Endothelial cell of umbilical vein (primary cell): ENCODE measurements around the gene RAB44. TPM values are rescaled to one million over a fixed set of nuclear protein-coding genes. Genes with fewer than 3 reads are reported as not detected.

ENCODE experiments used
- BruUV-seq: library from RNA; stranded (reverse); fragments of 400-500 nt; replicated peaks from 2 replicates; lab custom pipeline; 2021; lab: Mats Ljungman, UMichigan
- CTCF ChIA-PET: fragments of 300-600, 350-600 bp; sonication (Branson Sonifier 250); formaldehyde crosslinking; loops from one replicate; lab custom pipeline; 2021; ENCODE audit warnings: antibody characterized with exemption, inconsistent platforms; lab: Charles Lee
- POLR2A ChIA-PET: fragments of 300-600, 350-600 bp; sonication (Branson Sonifier 250); formaldehyde crosslinking; loops from one replicate; lab custom pipeline; 2021; ENCODE audit warnings: antibody characterized with exemption, inconsistent platforms; lab: Charles Lee
- DNase-seq: peaks from one replicate; pipeline ENCODE4 v3.0.0-alpha.2; 2011; ENCODE audit warnings: low read depth, low spot score
- FAIRE-seq: peaks from 2 replicates; lab custom pipeline; 2011; peaks lifted over from hg19 to GRCh38; lab: Jason Lieb, UNC
- H2AFZ ChIP-seq: 2 replicates; pipeline ENCODE4 v1.6.0; 2012; ENCODE audit warnings: low read depth, low read length, control low read depth, inconsistent platforms
- H3K27ac ChIP-seq: 2 replicates; pipeline ENCODE4 v1.5.1; 2011; ENCODE audit warnings: low read depth, mild to moderate bottlenecking, control low read depth, low read length, moderate library complexity; ENCODE audit not compliant: insufficient read depth
- H3K27me3 ChIP-seq, 2 experiments: 2 replicates each; pipeline versions ENCODE4 v1.6.0 to v1.6.1; 2011; ENCODE audit warnings: low read length in 2 of 2, mixed read lengths in 1 of 2; ENCODE audit not compliant: control insufficient read depth in 2 of 2, insufficient read depth in 2 of 2
- H3K36me3 ChIP-seq, 2 experiments: 2 replicates in 1 of 2; 3 replicates in 1 of 2; pipeline ENCODE4 v1.5.1; 2011; ENCODE audit warnings: low read length in 2 of 2, mild to moderate bottlenecking in 1 of 2, moderate library complexity in 1 of 2; ENCODE audit not compliant: control insufficient read depth in 2 of 2, insufficient read depth in 2 of 2; ENCODE audit errors: extremely low read depth in 1 of 2
- H3K4me1 ChIP-seq: 3 replicates; pipeline ENCODE4 v1.5.1; 2011; ENCODE audit warnings: mild to moderate bottlenecking, low read length; ENCODE audit not compliant: control insufficient read depth, insufficient read depth; ENCODE audit errors: extremely low read depth
- H3K4me2 ChIP-seq: 2 replicates; pipeline ENCODE4 v1.6.1; 2011; ENCODE audit warnings: low read length, control low read depth, mixed read lengths; ENCODE audit not compliant: insufficient read depth
- H3K4me3 ChIP-seq, 3 experiments: fragments of 200-600 bp in 1 of 3; sonication (generic), shearing (Covaris generic) in 1 of 3; replicated peaks in 1 of 3; 2 replicates each; pipeline ENCODE4 v1.5.1; 2011 to 2016; ENCODE audit warnings: control low read depth in 3 of 3, low read length in 3 of 3, mild to moderate bottlenecking in 2 of 3, inconsistent platforms in 1 of 3, low read depth in 1 of 3, moderate library complexity in 1 of 3; ENCODE audit not compliant: insufficient read depth in 1 of 3
- H3K79me2 ChIP-seq: 2 replicates; pipeline ENCODE4 v1.6.0; 2012; ENCODE audit warnings: low read length, inconsistent platforms; ENCODE audit not compliant: control insufficient read depth, insufficient read depth
- H3K9ac ChIP-seq: replicated peaks from 2 replicates; pipeline ENCODE3; 2011; ENCODE audit warnings: low read length, control low read depth; ENCODE audit not compliant: insufficient read depth; ENCODE audit errors: extremely low read depth
- H3K9me1 ChIP-seq: replicated peaks from 3 replicates; pipeline ENCODE4 v1.6.0; 2011; ENCODE audit warnings: mild to moderate bottlenecking, low read length; ENCODE audit not compliant: control insufficient read depth, insufficient read depth; ENCODE audit errors: extremely low read depth
- H3K9me3 ChIP-seq: replicated peaks from 2 replicates; pipeline ENCODE4 v1.5.1; 2012; ENCODE audit warnings: low read length, inconsistent platforms; ENCODE audit not compliant: control insufficient read depth, insufficient read depth
- H4K20me1 ChIP-seq: replicated peaks from 2 replicates; pipeline ENCODE3; 2011; ENCODE audit warnings: mild to moderate bottlenecking, low read length; ENCODE audit not compliant: control insufficient read depth, insufficient read depth; ENCODE audit errors: extremely low read depth
- CTCF ChIP-seq, 2 donors: IDR thresholded peaks; 1 replicate in 1 of 2; 2 replicates in 1 of 2; pipeline ENCODE4 v1.5.1; 2011; ENCODE audit warnings: low read length in 2 of 2, mild to moderate bottlenecking in 2 of 2, moderate library complexity in 2 of 2, control low read depth in 1 of 2, inconsistent platforms in 1 of 2, low read depth in 1 of 2; ENCODE audit not compliant: insufficient read depth in 1 of 2; ENCODE audit errors: extremely low read depth in 1 of 2
- EZH2 ChIP-seq: IDR thresholded peaks from 2 replicates; pipeline ENCODE4 v1.6.1; 2012; ENCODE audit warnings: borderline replicate concordance, low read depth, mild to moderate bottlenecking, moderate library complexity, low read length, inconsistent platforms; ENCODE audit not compliant: severe bottlenecking
- FOS ChIP-seq: IDR thresholded peaks from 2 replicates; pipeline ENCODE4 v1.6.1; 2011; ENCODE audit warnings: mild to moderate bottlenecking, low read length, moderate library complexity, borderline replicate concordance; ENCODE audit not compliant: insufficient read depth
- MYC ChIP-seq: IDR thresholded peaks from one replicate; pipeline ENCODE4 v1.6.1; 2011; ENCODE audit warnings: mild to moderate bottlenecking, low read depth, low read length
- POLR2AphosphoS5 ChIP-seq: IDR thresholded peaks from 2 replicates; pipeline ENCODE4 v1.6.1; 2012; ENCODE audit warnings: low read depth, mild to moderate bottlenecking, control low read depth, low read length, moderate library complexity; ENCODE audit not compliant: insufficient read depth
- dilution Hi-C: fragments of 300-500 bp; cut with MboI; formaldehyde crosslinking; loops from one replicate; pipeline ENCODE4 v1.15.0; 2019; ENCODE audit warnings: low sequenced_read_pairs; ENCODE audit not compliant: extremely low pct_ligation_motif_present
- intact Hi-C: fragments of 100-400 bp; cut with micrococcal nuclease; formaldehyde crosslinking; loops from one replicate; pipeline ENCODE4 v1.10.0; 2022
- polyA plus RNA-seq, 4 experiments: library from polyadenylated mRNA; depleted of rRNA in 3 of 4; stranded (reverse) in 3 of 4; unstranded in 1 of 4; fragments of >200 nt; gene quantifications; 2 replicates each; pipeline versions ENCODE4 v1.2.1 to v1.2.3, GENCODE V29; 2011 to 2012; ENCODE audit warnings: missing spikeins in 1 of 4
- total RNA-seq: library from RNA; stranded (reverse); gene quantifications from 2 replicates; pipeline ENCODE4 v1.2.3, GENCODE V29; 2021

RAB44 gene
- total and polyA plus RNA-seq, 2 donors (not counting 3 experiments of a cell fraction or from before 2014, with no cell fraction given): 0.03 to 0.11 TPM

GRCh38 chr6:36743538-36744303, 46.1 kb downstream of the RAB44 start:
- ChIA-PET POLR2A (no interaction called here), CTCF (interaction anchor here (1.7 kb wide), 1 partner anchor 15 kb away, joined by 5 read pairs; no protein-coding TSS in a partner anchor)
- H2AFZ ChIP-seq: no peak overlapping the region
- FAIRE-seq: no peak
- intact Hi-C loops (no loop called here), dilution Hi-C loops (no loop called here)
- H3K36me3 ChIP-seq: no peaks in the 10 kb centered on the region
- no peaks in the 10 kb centered on the region for H3K27me3 ChIP-seq
- no peaks in the 10 kb centered on the region for H3K9me1 ChIP-seq
- no peak overlapping the region for H3K4me2 ChIP-seq
- no peaks in the 10 kb centered on the region for H4K20me1 ChIP-seq
- TF ChIP-seq MYC: no peak
- no peak for TF ChIP-seq POLR2AphosphoS5
- no peak for TF ChIP-seq CTCF (IDR thresholded peaks at IDR 0.05; ENCODE audit: extremely low read depth in 1 of 2, insufficient read depth in 1 of 2, low read depth in 1 of 2, low read length in 2 of 2)
- no peak for TF ChIP-seq FOS
- no peak for DNase-seq
- H3K79me2 ChIP-seq: no peaks in the 10 kb centered on the region
- no peak overlapping the region for H3K27ac ChIP-seq
- peaks cover 26% of the 10 kb centered on the region for H3K4me1 ChIP-seq
- H3K9me3 ChIP-seq: no peaks in the 10 kb centered on the region
- no peak overlapping the region for H3K4me3 ChIP-seq
- no peak overlapping the region for H3K9ac ChIP-seq
- no TSS peak for BruUV-seq

GRCh38 chr6:36744304-36744673, 46.7 kb downstream of the RAB44 start:
- intact Hi-C loops (no loop called here), dilution Hi-C loops (no loop called here)
- TF ChIP-seq MYC (no peak), EZH2 (no peak)
- Histone ChIP-seq H3K4me3 (no peak overlapping the region), H3K79me2 (no peaks in the 10 kb centered on the region), H2AFZ (no peak overlapping the region), H3K27me3 (no peaks in the 10 kb centered on the region), H4K20me1 (no peaks in the 10 kb centered on the region), H3K9ac (no peak overlapping the region), H3K36me3 (no peaks in the 10 kb centered on the region), H3K9me1 (no peaks in the 10 kb centered on the region), H3K4me1 (peaks cover 22% of the 10 kb centered on the region), H3K27ac (no peak overlapping the region), H3K9me3 (no peaks in the 10 kb centered on the region), H3K4me2 (no peak overlapping the region)
- no TSS peak for BruUV-seq
- ChIA-PET CTCF (interaction anchor here (1.7 kb wide), 1 partner anchor 15 kb away, joined by 5 read pairs; no protein-coding TSS in a partner anchor), POLR2A (no interaction called here)
- DNase-seq (no peak), FAIRE-seq (no peak)
